Lower leg skin (tissue), 4 donors: ENCODE data around the gene LDAH. TPM values are rescaled to one million over a fixed set of nuclear protein-coding genes. Genes with fewer than 3 reads are reported as not detected.

Source experiments
- DNase-seq, 2 donors: peaks; one replicate each; pipeline ENCODE4 v3.0.0-alpha.2; 2019; ENCODE audit warnings: low spot score in 2 of 2
- H3K4me3 ChIP-seq: fragments of 200-600 bp; sonication (generic); 2 replicates; pipeline ENCODE4 v1.5.1; 2017; ENCODE audit warnings: mild to moderate bottlenecking, low read depth; ENCODE audit not compliant: poor library complexity, severe bottlenecking
- POLR2A ChIP-seq, 2 donors: fragments of 450-650 bp; IDR thresholded peaks; one replicate each; pipeline ENCODE4 v1.6.1; 2016 to 2017; ENCODE audit warnings: antibody characterized with exemption in 2 of 2, mild to moderate bottlenecking in 1 of 2, moderate library complexity in 1 of 2
- WGBS, 2 donors: methylation state at CpG; one replicate each; pipeline ENCODE4 v1.1.5; 2018; 5-methylcytosine and 5-hydroxymethylcytosine counted together
- intact Hi-C: fragments of 100-400 bp; cut with DNase I; formaldehyde crosslinking; loops from one replicate; pipeline ENCODE4 v1.15.0; 2023; ENCODE audit warnings: low total_unique reads
- total RNA-seq, 4 donors: library from RNA; depleted of rRNA; stranded (reverse); fragments of >200 nt; gene quantifications; one replicate each; pipeline ENCODE4 v1.1.0, GENCODE V29; 2016
- TF ChIP-seq, protein P1 (sequence below), 3 donors: fragments of 450-650 bp; IDR thresholded peaks; one replicate each; pipeline ENCODE4 v1.5.1; 2016; ENCODE audit warnings: antibody characterized with exemption in 3 of 3, mild to moderate bottlenecking in 3 of 3, moderate library complexity in 2 of 3

Gene LDAH
- total RNA-seq, 4 donors from 2014 or later, result 8.5 to 16.2 (median 11.6) TPM

DNA sequence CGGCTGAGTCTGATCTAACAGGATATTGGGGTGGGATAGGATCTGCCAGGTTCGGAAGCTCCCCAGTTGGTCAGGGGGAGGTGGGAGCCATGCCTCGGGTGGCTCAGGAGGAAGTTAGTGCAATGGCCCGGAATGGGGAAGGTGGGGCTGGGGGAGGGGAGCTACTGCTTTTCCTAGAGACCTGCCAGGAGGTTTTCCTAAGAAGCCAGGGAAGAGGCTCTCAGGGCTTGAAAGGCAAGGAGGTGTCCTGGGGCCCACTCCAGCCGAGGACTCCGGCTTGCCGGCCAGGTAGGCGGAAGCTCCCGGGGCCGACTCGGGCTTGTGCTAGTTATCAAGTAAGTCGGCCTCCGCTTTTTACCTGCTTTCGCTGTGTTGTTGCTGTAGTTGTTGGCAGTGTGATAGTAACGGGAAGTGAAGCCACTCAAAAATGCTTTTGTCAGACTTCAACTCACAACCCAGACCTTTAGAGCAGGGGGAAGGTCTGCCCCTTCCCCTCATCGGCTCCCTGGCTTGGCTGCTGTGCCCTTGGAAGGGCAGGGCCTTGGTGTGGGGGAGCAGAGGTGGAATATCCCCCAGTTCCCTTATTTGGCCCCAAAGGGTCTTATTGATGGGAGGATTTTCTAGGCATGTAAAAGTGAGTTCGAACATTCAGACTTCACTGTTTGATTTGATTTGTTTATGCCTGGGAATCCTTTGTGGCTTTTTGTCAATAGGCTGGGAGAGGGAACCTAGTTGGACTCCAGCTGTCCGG is 150.5 kb downstream of the LDAH start:
- no peak for DNase-seq
- intact Hi-C loops, result no loop called here

DNA sequence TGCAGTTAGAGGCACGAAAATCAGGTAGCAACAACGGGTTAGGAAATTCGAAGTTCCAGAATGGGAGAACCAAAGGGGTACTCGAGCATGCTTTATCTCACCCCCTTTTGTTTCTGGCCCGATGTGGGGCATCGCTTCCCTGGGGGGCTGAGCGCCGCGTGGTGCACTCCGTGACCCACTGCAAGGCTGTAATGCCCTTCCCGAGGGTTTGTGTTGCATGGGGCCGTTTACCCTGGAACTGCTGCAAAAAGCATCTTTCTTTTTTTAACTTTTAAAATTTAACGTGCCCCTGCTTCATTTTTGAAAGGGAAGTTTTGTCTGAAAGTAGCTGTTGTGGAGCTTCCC is 151.2 kb downstream of the LDAH start:
- DNase-seq, result no peak
- intact Hi-C loops, result no loop called here
- 11 to 17% methylated on average over 13 of the region's 13 CpGs for WGBS, 2 donors
- no peak overlapping the region for H3K4me3 ChIP-seq
- TF ChIP-seq, protein P1, sequence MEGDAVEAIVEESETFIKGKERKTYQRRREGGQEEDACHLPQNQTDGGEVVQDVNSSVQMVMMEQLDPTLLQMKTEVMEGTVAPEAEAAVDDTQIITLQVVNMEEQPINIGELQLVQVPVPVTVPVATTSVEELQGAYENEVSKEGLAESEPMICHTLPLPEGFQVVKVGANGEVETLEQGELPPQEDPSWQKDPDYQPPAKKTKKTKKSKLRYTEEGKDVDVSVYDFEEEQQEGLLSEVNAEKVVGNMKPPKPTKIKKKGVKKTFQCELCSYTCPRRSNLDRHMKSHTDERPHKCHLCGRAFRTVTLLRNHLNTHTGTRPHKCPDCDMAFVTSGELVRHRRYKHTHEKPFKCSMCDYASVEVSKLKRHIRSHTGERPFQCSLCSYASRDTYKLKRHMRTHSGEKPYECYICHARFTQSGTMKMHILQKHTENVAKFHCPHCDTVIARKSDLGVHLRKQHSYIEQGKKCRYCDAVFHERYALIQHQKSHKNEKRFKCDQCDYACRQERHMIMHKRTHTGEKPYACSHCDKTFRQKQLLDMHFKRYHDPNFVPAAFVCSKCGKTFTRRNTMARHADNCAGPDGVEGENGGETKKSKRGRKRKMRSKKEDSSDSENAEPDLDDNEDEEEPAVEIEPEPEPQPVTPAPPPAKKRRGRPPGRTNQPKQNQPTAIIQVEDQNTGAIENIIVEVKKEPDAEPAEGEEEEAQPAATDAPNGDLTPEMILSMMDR (IDR thresholded peaks at IDR 0.05), result no peak
- TF ChIP-seq POLR2A (IDR thresholded peaks at IDR 0.05), result no peak

More for the DNA sequence above, 150.5 kb downstream of the LDAH start:
- TF ChIP-seq POLR2A (IDR thresholded peaks at IDR 0.05), result no peak
- TF ChIP-seq, protein P1 (IDR thresholded peaks at IDR 0.05), result no peak
- WGBS, 2 donors, result 39 to 45% methylated on average over 18 of the region's 18 CpGs
- no peak overlapping the region for H3K4me3 ChIP-seq

DNA sequence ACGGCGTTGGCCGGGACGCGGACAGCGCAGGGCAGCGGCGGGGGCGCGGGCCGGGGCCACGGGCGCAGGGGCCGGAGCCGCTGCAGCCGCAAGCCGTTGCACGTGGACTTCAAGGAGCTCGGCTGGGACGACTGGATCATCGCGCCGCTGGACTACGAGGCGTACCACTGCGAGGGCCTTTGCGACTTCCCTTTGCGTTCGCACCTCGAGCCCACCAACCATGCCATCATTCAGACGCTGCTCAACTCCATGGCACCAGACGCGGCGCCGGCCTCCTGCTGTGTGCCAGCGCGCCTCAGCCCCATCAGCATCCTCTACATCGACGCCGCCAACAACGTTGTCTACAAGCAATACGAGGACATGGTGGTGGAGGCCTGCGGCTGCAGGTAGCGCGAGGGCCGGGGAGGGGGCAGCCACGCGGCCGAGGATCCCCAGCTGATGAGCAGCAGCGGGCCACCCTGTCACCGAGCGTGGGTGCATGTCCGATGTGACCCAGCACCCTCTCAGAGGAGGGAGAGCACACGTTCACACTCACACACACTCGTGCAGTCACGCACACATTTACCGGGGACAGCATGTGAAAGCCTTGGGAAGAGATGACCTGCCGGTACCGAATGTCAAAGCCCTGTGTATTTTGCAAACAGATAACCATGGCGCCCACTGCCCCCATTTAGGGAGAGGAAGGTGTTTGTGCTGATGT is 151.7 kb downstream of the LDAH start:
- no peak overlapping the region for H3K4me3 ChIP-seq
- TF ChIP-seq, protein P1 (IDR thresholded peaks at IDR 0.05), result no peak
- no peak for TF ChIP-seq POLR2A (IDR thresholded peaks at IDR 0.05)
- intact Hi-C loops, result no loop called here
- DNase-seq, result no peak
- WGBS, 2 donors, result 20 to 25% methylated on average over 39 to 45 of the region's 60 CpGs

DNA sequence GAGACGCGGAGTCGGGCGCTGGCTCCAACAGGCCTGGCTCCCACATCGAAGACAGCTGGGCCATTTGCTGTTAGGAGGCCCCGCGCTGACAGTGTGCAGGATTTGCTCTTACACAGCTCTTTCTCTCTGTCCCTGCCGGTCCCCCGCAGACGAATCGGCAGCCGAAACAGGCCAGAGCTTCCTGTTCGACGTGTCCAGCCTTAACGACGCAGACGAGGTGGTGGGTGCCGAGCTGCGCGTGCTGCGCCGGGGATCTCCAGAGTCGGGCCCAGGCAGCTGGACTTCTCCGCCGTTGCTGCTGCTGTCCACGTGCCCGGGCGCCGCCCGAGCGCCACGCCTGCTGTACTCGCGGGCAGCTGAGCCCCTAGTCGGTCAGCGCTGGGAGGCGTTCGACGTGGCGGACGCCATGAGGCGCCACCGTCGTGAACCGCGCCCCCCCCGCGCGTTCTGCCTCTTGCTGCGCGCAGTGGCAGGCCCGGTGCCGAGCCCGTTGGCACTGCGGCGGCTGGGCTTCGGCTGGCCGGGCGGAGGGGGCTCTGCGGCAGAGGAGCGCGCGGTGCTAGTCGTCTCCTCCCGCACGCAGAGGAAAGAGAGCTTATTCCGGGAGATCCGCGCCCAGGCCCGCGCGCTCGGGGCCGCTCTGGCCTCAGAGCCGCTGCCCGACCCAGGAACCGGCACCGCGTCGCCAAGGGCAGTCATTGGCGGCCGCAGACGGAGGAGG is 152.4 kb downstream of the LDAH start:
- intact Hi-C loops, result no loop called here
- H3K4me3 ChIP-seq, result no peak overlapping the region
- no peak for DNase-seq
- 21 to 33% methylated on average over 3 to 50 of the region's 83 CpGs for WGBS, 2 donors
- no peak for TF ChIP-seq POLR2A (IDR thresholded peaks at IDR 0.05)
- TF ChIP-seq, protein P1 (IDR thresholded peaks at IDR 0.05), result no peak

DNA sequence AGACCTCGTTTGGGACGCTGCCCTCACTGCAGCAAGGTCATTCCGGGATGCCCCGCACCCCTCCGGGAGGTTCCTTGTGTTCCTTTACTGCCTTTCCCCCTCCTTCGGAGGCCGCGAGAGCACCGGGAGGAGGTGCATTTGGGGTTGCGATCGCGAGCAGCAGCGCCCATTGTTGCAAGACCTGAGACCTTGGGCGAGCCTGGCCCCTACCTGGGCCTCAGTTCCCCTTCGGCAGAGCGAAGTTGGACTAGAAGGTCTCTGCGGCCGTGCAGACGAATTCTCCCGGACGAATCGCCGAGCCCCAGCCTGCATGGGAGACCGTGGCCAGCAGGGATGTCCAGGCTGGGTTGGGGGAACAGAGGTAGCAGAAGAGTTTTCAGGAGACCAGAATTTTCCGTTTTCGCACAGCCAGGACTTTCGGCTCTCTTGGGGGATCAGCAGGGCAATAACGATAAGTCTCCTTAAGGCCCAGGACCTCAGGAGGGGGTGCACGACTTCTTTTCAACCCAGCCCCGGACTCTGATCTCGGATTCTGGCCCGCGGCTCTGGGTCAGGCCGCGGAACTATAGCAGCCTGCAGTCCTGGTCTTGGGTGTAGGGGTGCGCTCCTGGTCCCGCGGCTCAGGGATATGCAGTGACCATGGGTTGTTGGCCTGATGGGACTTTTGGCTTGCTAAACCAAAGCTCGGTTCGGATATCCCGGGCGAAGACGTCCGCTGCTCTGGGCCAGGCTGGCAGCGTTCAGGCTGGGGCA is 153.2 kb downstream of the LDAH start:
- 49 to 54% methylated on average over 38 to 45 of the region's 45 CpGs for WGBS, 2 donors
- no peak for TF ChIP-seq POLR2A (IDR thresholded peaks at IDR 0.05)
- TF ChIP-seq, protein P1 (IDR thresholded peaks at IDR 0.05), result no peak
- intact Hi-C loops, result no loop called here
- no peak for DNase-seq
- H3K4me3 ChIP-seq, result no peak overlapping the region
